GM19463 (cell line): ENCODE data around the gene IQCK.

Source experiments
- ATAC-seq: cut with Tn5 transposase; IDR thresholded peaks from one replicate; pipeline ENCODE4 v1.9.1; 2021; ENCODE audit warnings: mild to moderate bottlenecking, moderate library complexity; ENCODE audit not compliant: unreplicated experiment

Gene IQCK

DNA sequence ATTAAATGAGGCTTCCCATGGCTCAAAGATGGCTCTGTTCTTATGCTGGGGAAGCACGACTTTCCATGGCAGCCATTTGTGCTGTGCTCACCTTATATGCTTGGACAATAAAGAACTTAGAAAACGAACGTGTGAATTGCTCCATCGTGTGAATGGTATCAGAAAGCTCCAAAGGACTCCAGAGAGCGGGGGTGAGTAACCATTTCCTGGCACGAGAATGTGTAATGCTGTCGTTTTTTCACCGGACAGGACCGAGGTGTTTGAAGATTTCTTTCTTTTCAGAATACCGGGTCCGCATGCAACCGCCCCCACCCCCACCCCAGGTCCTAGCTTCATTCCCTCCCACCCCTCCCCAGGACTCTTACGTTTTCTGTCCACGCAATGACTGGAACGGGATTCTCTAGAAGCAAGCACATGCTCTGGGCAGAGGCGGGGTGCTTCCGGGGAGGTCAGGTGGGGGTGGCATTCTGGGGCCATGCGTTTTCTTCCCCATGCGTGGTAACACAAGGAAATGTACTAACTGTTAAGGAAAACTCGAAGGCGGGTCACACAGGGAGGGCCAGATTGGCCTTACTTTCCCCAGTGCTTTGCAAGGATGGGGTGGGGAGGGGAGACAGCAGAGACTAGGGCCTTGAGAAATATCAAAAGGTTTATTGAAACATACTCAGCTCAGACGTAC is 140.4 kb downstream of the IQCK start:
- no peak for ATAC-seq

DNA sequence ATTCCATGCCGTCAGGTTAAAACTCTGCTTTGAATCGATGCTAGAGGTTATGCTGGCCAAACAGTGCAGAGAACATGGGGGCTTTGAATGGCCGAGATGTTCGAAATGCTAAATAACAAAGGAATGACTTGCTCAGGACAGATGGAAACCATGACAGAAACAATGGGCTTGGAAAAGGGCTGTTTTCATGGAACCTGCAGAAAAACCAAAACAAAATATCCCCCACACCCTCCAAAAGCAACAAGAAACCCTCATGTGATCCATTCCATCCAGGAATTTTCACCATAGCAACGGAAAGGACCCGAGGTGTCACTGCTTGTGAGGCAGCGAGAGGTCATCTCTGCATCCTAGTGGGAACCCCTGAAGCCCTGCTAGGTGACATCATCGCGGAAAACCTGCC is 141.1 kb downstream of the IQCK start:
- ATAC-seq: no peak

DNA sequence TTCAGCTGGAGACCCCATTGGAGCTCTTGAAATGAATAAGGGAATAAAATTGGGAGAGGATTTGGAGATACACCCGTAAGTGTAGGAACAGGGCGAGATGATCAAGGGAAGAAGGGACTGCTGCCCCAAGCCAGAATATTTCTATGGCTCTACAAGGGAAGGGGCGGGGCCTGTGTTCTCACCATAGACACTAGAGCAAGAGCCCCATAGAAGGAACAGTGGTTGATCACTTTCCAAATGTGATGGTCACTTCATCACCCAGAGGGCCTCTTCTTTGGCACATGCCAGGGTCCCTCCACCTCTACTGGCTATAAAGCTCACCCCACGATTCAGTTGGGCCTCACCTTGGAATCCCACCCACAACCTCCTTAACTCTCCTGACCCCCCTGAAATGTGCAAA is 141.5 kb downstream of the IQCK start:
- no peak for ATAC-seq

DNA sequence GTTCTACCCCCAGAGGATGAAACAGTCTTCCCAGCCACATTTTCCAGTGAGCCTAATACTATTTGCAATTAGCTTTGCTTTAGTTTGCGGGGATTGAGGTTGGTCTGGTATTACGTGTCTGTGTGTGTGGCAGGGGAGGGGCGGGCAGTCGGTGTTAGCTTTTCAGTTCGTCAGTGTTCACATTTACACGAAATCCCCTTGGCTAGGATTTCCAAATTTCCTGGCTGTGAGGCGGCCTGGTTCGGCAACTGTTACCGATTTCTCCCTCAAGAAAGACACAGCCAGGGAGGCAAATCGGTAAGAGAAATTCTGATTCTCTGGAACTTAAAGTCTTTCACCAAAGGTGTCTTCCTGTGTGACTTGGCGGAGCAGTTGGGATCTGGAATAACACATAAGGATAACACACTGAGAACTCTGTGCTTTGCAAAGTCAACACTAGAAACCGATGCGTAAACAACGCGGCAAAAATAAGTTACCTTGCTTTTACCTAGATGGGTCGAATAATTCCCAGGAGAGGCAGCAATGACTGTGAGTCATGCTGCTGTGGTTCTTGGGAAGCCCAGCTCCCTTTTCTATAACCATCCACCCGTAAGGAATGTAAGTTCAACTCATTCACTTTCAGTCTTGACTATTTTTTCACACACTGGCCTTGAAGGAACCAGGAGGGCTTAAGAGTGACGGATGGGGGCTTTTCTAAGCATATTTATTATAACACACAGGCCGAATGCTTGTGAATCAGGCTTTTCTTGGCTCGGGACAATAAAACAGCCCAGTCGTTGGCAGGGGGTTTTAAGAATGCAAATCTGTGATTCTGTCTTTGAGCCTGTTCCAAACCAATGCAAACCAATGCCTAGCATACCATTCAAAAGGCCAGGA is 142.3 kb downstream of the IQCK start:
- no peak for ATAC-seq

DNA sequence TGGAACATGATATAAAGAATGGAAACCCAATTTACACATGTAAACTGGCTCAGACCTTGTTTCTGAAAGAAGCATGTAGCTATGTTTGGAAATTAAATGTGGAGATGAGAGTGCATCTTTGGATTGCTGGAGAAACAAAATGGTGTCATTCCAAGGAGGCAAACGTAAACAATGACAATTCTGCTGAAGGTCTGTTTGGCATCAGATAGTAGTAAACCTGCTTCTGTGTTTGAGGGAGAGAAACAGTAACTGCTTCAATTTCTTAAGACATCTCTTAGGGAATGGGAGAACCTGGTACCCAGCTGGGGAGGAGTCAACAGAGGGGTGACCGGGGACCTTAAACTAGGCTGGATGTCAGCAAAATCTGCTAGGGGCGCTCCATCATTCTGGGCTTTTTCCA is 143.1 kb downstream of the IQCK start:
- no peak for ATAC-seq

DNA sequence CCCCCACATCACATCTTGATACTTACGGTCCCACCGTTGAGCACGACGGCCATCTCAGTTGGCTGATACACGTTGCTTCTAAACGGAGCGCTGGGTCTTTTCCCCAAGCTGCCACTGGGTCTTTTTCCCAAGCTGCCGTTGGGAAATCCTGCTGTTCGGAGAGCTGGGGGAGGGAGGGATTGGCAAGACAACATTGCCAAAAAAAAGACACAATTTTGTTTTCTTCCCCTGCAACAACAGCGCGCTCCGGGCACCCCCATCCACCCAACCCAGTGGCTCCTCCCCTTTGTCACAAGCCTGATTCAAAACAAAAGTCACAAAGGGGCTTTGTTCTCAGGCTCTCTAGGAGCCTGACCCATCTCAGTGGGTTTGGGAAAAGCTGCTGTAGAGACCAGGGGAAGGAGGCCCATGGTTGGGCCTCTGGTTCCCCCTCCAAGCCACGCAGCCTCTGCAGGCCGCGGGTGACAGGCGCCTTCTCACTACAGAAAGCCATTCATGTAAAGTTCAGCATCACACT is 143.8 kb downstream of the IQCK start:
- ATAC-seq: no peak

DNA sequence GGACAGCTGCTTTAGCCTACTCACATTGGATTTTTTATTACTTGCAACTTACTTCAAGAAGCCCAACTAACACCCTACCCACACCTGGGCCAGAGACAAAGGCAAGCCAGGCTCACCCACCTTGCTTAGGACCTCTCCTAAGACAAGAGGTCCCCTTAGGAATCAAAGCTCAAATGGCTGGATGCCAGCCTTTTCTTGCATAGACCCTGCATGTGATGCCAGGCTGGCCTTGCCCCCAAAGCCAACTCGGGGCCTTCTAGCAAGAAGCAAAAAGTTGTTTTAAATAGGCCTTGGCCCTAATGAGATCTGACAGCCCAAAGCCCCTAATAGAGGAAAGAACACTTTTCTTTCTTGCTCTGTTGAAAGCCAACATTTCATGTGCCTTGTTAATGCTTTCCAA is 145.9 kb downstream of the IQCK start:
- no peak for ATAC-seq

DNA sequence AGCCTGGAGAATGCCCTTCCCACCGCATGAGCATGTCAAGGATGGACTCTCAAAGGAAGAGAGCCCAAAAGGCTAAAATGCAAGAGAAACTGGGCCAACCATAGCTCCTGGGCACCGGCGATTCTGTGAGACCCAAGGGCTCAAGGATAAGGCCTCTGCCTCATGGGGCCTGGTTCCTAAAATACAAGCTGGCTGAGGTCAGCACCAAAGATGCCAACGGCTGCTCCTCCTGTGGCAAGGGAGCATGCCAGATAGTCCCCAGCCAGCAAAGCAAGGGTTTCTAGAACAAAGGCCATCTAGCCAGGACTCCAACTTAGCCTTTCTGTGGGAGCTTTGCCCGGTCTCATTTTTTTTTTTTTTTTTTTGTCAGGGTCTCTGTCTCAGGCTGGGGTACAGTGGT is 146.5 kb downstream of the IQCK start:
- no peak for ATAC-seq

DNA sequence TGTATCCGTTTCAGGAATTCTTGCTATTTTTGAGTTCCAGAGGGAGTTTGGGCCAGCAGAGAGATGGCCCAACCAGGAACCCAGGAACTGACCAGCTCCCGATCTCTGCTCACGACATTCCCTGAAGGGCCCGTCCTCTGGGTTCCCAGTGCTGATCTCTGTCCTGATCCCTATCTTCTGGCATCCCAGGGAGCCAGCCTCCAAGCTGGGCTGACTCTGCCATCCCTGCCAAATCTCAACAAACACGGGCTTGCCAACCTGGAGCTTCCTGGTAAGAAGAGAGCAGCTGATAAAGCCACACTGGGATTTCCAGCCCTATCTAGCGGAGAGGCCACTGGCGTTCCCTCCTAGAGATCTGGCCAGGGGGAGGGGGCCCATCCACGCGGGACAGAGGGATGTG is 150.3 kb downstream of the IQCK start:
- no peak for ATAC-seq

DNA sequence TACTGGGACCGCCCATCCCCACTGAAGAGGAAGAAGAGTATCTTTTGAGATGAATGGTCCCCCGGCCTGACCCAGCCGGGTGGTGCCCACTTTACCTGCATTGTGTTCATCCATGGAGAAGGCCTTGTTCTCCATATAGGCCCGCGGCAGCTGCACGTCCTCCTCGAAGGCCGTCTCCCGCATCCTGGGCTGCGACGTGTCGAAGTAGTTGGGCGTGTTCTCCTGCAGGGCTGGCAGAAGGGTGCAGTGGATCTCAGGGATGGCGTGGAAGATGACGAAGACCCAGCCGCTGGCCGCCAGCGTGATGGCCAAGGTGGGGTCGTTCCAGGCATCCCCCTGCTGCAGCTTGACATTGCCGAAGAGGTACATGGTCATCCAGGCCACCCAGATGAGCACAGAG is 153.7 kb downstream of the IQCK start:
- no peak for ATAC-seq

DNA sequence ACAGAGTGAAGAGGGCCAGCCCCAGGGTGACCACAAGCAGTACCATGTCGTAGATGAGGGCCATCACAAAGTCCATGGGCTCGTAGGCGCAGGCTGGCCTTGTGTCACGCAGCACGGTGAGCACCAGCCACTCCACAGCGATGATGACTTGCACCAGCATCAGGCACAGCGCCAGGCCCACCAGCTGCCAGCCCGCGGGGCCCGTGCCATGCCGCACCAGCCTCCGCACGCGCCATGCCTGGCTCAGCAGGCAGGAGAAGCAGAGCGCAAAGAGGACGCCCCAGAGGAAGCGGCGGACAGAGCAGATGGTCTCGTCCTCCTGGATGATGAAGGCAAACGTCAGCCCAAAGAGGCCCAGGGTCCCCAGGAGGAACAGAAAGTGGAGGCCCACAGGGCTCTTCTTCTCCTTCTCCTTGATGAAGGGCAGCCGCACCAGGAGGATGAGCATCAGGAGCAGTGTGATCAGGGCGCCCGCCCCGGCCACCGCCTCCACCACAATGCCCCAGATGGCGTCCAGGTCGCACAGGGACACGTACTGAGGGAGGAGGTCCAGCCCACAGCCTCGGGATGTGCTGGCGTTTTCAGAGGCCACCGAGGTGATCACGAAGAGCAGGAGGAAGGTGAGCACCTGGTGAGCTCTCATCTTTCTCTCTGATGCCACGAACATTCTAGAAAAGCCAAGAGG is 154.2 kb downstream of the IQCK start:
- ATAC-seq: no peak

DNA sequence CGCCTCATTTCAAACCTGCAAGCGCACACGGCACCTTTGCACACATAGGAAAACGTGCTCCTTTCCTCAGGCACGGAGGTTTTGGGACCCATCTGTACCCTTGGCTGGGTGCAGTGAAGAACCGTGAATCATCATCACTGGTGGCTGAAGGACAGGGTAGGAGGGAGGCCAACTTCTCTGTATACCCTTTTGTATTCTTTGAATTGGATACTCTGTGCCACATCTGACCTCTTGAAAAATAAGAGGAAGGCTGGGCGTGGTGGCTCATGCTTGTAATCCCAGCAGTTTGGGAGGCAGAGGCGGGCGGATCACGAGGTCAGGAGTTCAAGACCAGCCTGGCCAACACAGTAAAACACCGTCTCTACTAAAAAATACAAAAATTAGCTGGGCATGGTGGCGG is 154.9 kb downstream of the IQCK start:
- ATAC-seq: no peak

DNA sequence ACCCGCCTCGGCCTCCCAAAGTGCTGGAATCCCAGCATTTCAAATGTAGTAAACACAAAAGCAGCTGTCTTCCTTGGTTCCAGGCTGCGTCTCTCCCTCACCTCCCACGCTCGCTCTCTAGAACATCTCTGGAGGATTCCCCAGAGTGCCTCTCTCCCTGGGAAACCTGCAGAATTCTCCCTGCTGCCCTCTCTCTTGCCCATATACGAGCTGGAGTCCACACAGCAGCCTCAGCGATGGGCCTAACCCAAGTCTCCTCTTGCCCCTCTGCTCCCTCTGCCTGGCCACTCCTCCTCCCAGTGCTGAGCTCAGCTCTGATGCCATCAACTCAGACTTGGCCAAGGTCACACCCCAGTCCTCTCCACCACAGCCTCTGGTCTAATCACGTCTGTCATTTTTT is 156.0 kb downstream of the IQCK start:
- no peak for ATAC-seq

DNA sequence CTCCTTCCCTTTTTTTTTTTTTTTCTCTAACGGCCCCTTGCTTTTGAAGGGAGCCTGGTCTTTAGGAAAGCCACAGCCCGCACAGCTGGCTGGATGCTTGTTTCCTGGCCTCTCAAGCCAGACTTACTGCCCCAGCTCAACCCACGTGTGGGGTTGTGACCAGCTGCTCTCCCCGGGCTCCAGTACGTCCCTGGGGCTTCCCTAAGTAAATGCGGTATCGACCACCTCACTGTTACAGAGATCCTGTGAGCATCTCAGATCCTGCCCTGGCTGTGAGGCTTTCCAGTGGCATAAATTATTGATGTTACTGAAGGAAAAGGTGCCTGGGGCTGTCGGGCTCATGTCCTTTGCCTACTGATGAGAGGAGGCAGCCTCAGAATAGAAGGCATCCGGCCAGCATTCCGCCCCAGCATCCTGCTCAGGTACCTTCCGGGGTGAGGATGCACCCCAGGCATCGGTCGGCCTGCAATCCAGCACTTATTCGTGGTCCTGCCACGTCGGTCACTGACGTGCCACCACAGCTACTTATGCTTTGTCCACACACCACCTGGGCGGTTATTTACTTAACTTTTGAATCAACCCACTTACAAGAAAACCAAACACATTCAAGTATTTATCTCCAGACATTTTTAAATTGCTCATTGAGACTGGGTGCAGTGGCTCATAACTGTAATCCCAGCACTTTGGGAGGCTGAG is 156.9 kb downstream of the IQCK start:
- no peak for ATAC-seq

DNA sequence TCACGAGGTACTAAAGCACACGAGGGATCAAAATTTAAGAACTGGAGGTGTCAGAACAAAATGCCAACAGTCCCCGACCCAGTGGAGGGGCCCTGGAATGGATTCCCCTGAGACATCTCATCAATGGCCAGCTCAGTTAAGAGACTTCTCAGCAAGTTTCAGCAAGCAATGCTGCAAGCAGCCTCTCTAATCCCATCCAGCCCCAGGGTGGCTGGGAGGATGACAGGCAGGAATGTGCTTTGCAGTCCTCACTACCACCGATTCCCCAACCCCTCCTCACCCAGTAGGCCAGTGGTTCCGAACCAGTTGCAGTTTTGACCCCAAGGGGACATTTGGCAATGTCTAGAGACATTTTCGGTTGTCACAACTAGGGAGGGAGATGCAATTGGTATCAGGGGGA is 157.8 kb downstream of the IQCK start:
- ATAC-seq: no peak

DNA sequence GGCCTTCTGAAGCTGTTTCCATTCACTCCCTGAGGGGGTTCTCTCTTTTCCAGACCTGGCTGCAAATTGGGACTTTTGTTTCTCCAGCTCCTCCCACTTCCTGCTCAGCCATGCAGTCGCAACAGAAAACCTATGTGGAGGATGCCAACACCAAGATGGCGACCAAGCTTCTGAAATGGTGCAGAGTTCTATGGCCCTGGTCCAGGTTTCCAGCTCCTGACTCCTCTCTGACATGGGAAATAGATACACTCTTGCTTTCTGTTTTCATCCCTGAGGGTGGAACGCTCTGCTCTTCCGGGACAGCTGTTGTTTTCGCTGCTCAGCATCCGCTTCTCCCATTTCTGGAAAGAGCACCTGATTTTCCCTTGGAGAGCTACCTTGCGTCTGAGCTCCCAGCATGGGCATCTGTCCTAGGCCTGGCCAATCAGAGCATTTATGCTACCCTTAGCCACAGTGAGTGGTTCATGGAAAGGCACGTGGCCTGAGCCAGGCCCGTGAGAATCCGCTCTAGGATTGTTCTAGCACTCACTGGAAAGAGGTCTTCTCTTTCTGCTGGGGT is 158.5 kb downstream of the IQCK start:
- no peak for ATAC-seq

DNA sequence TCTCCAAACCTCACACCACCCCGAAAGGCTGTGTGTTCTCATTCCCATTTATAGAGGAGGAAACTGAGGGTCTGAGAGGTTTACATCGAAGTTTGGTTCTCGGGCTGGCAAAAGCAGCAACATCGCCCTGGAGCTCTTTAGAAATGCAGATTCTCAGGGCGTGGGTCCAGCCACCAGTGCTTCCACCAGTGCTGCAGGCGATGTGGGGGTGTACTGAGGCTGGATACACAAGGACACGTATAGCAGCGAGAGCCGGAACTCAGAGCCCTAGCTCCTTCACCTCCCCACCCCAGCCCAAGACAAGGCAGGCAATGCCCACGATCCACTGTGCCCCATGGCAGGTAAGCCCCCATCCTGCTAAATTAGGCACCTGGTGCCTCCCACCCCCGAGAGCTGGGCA is 160.7 kb downstream of the IQCK start:
- ATAC-seq: no peak

DNA sequence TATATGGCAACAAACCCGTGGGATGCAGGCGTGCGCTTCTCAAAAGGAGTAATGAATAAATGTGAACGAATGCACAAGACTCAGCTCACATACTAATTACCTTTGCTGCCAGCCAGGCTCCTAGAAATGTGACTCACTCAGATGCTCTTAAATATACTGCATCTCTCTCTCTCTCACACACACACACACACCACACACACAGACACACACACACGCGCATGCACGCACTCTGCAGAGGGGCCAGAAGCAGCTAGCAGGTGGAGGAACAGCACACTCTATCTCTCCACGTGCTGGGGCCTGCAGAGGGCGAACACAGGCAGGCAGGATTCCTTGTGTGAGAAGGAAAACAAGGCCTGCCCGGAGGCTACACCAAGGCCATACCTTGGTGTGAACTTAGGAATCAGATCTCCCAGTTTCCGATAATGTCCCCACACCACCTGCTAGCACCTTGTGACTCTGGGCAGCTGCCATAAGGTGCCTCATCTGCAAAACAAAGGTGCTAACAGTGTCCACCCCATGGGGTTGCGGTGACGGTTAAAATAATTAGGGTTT is 161.2 kb downstream of the IQCK start:
- no peak for ATAC-seq

DNA sequence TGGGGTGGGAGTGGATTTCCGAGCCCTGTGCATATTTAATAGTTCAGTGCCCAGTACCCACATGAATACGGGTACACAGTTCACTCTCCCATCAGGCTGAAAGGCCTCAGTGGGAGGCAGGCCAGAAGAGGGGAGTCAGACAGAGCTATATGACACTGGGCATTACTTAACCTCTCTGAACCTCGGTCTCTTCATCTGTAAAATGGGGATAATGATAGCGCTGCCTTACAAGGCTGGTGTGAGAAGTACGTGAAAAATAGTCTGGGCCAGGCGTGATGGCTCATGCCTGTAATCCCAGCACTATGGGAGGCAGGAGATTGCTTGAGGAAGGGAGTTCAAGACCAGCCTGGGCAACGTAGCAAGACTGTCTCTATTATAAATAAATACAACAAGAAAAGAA is 163.0 kb downstream of the IQCK start:
- no peak for ATAC-seq

DNA sequence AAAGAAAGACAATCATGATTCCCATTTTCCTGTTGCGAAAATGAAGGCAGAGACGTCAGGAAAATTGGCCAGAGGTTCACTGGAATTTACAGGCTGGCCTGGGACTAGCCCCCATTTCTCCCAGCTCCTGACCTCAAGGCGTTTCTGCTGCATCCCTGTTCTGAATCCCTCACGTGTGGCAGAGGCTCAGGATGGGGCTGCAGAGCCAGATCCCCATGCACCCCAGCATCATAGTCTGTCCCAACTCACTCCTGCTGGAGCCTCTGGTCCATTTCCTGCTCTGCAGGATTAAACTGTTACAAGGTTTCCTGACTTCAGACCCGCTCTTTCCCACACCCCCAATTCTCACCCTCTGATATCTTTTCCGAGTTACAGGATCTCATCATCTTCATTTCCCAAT is 163.7 kb downstream of the IQCK start:
- no peak for ATAC-seq

DNA sequence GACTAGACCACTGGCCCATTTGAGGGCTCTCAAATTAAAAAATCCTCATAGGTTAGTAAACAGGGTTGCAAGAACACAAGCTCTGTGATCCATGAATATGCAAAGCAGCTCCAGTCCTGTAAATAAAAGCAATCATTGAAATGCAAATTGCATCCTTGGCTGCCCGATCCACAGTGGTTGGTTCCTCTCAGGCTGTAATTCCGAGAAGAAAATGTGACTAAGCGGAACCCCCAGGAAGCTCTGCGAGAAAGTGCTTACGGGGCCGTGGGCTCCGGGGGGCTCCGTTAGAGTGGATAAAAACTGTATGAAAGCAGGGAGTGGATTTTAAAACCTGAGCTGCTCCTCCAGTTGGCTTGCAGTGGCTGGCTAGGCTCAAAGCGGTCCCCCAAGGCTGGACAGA is 164.1 kb downstream of the IQCK start:
- no peak for ATAC-seq
